T-helper 1 cell treated with Interleukin-12 subunit alpha and Interleukin-12 subunit beta and Interleukin-4 antibody, amounts not matched to agents 30 ng/mL and 1 ng/mL, for 36 hours (primary cell): ENCODE measurements around the gene LDLRAD3. TPM values are rescaled to one million over a fixed set of nuclear protein-coding genes. Genes with fewer than 3 reads are reported as not detected.

Source experiments
- intact Hi-C: fragments of 100-400 bp; cut with micrococcal nuclease; formaldehyde crosslinking; loops from one replicate; pipeline ENCODE4 v1.15.1; 2024
- total RNA-seq: library from RNA; stranded (reverse); gene quantifications from 2 replicates; pipeline ENCODE4 v1.2.3, GENCODE V29; 2022

Gene LDLRAD3
- total RNA-seq, 1 donor from 2014 or later: 0.15 TPM

GRCh38 chr11:36229091-36229705 lies 285.3 kb downstream of the LDLRAD3 start:
- intact Hi-C loops: no loop called here

DNA sequence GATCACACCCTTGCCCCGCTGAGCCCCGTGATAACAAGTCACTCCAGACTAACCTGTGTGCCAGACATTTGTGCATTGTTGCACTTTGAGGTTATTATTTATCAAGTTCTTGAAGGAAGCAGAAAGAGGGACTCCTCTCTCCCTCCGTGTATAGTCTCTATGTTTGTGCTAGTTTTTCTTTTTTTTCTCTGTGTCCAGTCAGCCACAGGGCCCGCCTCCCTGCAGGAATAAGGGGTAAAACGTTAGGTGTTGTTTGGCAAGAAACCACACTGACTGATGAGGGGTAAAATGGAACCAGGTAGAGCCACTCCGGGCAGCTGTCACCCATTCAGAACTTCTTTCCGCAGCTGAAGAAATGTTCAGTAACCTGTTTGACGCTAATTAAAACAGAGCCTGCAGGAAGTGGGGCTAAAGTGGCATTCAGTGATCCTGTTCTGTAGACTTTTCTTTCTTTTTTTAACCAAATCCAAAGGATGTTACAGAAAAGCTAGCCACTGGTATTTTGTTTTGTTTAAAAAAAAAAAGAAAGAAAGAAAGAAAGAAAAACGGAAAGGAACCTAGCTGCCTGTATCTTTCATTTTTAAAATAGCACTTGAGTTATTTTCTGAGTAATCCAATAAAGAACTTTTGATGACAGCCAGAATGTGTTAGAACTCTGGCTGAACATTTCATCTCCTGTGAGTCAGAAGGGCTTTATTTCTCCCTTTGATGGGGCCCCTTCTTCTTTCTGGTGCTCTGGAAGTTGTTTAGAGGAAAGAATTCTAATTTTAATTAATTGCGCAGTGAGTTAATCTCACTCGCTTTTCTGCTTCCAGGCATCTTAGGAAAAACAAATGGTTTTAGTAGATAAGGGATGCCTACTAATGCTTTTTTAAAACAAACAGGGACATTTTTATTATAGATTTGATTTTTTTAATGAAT lies 287.2 kb downstream of the LDLRAD3 start:
- intact Hi-C loops: no loop called here

- intact Hi-C loops: no loop called here
These were observed 289.3 kb downstream of the LDLRAD3 start for GRCh38 chr11:36233204-36233603.

DNA sequence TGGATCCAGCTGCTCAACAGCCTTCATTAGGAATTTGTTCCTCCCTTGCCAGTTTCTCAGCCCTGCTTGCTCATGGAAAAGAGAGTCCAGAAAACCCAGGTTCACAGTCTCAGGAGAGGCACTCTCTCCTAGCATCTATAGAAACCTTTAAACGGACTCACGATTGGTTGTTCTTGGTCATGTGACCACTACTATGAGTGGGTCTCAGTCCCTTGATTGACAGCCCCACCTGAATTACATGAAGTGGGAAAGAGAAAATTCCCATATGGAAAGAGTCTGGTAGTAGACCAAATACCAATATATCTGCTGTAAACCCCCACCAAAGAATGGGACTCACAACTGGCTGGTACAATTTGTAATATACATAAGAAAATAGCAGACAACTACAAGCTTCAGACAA lies 291.0 kb downstream of the LDLRAD3 start:
- intact Hi-C loops: no loop called here

- intact Hi-C loops: no loop called here
These were observed 291.9 kb downstream of the LDLRAD3 start for GRCh38 chr11:36235750-36236149.

- intact Hi-C loops: no loop called here
These were observed 293.5 kb downstream of the LDLRAD3 start for GRCh38 chr11:36237391-36237790.

GRCh38 chr11:36238036-36238631 lies 294.3 kb downstream of the LDLRAD3 start:
- intact Hi-C loops: no loop called here

- intact Hi-C loops: no loop called here
These were observed 295.0 kb downstream of the LDLRAD3 start for GRCh38 chr11:36238881-36239280.

DNA sequence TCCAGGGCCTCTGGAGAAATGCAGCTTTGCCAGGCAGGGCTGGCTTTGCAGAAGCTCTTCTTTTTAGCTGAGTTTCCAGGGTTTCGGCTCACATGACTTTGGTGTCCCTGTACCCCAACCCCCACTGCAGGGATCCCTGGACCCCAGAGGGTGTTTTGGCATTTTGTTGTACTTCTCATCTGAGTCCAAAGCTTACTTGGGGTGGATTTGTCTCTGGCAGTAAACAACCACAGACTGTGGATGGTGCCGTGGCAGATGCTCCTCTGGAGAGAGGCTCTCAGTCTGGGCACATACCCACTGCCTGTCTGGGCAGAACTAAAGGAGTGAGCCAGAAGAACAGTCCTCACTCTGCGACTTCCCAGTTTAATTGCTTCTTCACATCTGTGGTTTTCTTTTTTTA lies 295.8 kb downstream of the LDLRAD3 start:
- intact Hi-C loops: no loop called here

DNA sequence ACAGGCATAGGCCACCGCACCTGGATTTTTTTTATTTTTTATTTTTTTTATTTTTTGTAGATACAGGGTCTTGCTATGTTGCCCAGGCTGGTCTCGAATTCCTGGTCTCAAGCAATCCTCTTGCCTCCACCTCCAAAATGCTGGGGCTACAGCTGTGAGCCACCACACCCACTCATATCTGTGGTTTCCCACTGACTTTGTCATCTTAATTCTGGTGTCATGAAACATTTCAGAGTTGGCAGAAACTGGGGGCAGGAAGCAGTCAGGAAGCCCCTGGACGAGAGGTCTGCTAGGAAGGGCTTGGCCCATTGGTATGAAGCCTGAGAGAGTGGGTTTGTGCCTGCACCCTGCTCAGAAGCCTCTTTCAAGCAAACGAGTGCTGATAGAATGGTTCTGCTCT lies 296.3 kb downstream of the LDLRAD3 start:
- intact Hi-C loops: no loop called here

DNA sequence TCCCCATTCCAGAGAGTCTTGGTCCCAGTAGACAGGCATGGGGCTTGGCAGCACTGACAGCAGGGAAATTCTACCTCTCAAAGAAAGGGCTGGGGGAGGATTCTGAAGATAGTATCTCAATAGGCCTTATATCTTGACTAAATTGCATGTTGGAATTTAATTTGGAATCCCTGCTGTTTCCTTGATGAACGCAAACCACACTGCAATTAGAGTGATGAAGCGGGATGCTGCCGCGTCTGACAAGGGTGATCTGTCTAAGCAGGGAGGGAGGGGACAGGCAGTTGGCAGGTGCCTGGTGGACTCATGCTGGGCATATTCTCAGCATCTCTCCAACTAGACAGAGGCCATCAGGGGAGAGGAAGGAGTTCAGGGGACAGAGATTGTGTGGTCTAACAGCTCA lies 296.9 kb downstream of the LDLRAD3 start:
- intact Hi-C loops: no loop called here

GRCh38 chr11:36241497-36241896 lies 297.6 kb downstream of the LDLRAD3 start:
- intact Hi-C loops: no loop called here

GRCh38 chr11:36243641-36244040 lies 299.8 kb downstream of the LDLRAD3 start:
- intact Hi-C loops: no loop called here

DNA sequence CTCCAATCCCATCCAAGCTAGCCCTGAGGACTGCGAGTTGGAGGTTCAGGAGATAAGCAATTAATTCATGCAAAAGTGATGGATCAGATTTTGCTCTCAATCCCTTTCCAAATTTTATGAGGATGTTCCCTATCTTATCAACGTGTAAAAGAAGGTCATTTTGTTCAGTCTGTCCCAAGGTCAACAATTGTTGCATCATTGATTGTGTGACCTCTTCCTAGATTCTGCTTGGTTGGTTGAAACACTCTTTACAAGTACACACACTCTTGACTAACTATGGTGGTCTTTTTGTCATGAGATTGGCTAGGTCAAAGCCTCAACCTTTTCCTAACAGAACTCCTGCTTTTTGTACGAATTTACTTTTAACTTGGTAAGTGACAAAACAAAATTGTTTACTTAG lies 303.6 kb downstream of the LDLRAD3 start:
- intact Hi-C loops: no loop called here

DNA sequence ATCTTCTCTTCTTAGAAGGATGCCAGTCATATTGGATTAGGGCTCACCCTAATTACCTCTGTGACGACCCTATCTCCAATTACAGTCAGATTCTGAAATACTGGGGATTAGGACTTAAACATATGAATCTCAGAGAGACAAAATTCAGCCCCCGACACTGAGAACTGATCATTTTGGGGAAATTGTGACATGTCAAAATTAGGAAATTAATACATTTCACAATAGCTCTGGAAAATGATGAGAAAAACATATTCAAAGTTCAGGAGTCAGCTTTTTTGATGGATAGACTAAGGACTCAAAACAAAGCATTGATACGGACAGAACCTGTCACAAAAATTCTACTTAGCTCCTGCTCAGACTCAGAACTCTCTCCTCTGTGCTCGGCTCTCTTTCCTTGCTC lies 304.6 kb downstream of the LDLRAD3 start:
- intact Hi-C loops: no loop called here

DNA sequence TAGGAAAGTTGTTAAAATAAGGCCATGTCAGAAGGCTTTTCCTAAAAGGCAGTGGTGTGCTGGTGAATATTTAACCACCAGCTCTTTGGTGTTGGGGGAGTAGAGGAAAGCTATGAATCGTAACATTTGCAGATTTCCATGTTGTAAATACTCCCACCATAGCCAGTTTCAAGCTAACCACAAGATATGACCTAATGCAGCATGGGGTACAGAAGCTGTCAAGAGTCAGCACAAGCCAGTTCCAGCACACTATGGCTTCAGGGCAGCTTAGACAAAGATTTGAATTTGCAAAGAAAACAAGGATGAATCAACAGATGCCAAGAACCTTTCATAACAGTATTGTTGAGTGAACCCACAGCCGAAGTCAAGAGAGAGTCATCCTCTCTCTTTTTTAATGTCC lies 305.4 kb downstream of the LDLRAD3 start:
- intact Hi-C loops: no loop called here

DNA sequence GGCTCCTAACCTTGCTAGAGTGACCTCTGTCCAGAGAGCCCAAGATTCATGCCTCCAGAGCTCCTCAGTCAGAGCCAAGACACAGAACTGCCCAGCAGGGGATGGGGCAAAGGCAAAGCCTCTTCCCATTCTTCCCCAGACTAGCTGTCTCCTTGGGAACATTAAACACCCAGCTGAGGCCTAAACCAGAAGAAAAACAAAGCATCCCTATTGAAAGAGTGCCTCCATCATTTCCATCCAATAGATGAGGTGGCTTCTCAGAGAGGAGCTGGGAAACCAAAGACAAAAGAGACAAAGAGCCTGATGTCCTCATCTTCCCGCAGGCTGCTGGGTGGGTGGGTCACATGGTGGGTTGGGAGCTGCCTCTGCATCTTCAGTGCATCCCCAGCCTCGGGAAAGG lies 308.0 kb downstream of the LDLRAD3 start:
- intact Hi-C loops: no loop called here

DNA sequence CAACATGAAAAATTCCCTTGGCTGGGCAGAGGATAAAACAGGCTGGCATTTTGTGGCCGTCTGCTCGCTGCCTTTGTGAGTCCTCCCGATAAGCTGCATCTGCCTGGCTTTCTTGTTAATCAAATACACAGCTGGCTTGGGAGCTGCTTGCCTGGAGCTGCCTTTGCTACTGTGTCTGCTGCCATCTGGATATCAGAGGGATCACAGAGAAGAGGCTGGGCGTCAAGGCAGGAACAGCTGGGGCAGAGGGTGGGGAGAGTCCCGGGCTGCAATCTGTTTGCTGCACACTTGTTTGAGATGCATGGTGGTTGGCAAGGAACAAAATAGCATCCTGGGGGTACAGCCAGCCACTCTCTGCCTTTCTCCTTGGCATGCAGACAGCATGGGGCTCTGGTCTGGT lies 309.4 kb downstream of the LDLRAD3 start:
- intact Hi-C loops: no loop called here

- intact Hi-C loops: no loop called here
These were observed 310.9 kb downstream of the LDLRAD3 start for GRCh38 chr11:36254713-36255112.

DNA sequence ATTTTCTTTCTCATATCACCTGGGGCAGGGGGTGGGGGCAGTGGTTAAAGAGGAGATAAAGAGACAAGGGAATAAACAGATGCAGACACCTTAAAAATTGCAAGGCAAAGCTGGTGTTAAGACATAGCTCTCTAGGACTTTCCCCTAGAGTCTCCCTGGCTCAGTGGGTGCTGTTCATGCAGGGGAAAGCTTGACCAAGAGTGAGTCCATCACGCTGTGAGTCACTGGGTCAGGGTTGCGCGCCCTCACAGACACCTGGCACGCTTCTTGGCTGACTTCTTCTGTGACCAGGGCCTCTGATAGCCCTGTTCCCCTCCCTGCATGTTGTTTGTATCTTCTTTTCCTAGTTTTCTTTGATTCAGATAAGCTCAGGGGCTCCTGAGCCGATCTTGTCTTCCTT lies 313.5 kb downstream of the LDLRAD3 start:
- intact Hi-C loops: no loop called here

GRCh38 chr11:36258730-36259360 lies 315.0 kb downstream of the LDLRAD3 start:
- intact Hi-C loops: loop anchor here (1.0 kb wide), 1 partner anchor 217 kb away; no protein-coding TSS in a partner anchor

- intact Hi-C loops: no loop called here
These were observed 317.2 kb downstream of the LDLRAD3 start for GRCh38 chr11:36261094-36261493.
